GM18520 (cell line): ENCODE results near the gene ZNF23.

Experiments
- ATAC-seq: cut with Tn5 transposase; IDR thresholded peaks from one replicate; pipeline ENCODE4 v1.9.1; 2021; ENCODE audit not compliant: unreplicated experiment

The ZNF23 gene

DNA sequence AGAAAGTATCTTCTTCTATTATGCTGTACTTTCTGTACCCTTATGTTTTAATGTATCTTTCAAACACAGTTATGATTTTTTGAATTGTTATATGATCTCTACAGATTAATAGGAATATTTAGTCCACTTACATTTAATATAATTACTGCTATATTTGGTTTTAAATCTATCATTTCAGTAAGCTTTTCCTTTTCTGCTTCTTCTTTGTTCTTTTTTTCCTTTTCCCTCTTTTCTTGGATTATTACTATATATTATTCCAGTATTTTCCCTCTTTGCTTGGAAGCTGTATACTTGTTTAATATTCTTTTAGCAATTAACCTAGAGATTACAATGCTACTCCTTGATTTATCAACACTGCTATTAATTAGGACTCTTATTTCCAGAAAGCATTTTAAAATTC is 33.7 kb downstream of the ZNF23 start:
- no peak for ATAC-seq

- ATAC-seq: no peak
Measured at GRCh38 chr16:71426880-71427615, 35.0 kb downstream of the ZNF23 start.

DNA sequence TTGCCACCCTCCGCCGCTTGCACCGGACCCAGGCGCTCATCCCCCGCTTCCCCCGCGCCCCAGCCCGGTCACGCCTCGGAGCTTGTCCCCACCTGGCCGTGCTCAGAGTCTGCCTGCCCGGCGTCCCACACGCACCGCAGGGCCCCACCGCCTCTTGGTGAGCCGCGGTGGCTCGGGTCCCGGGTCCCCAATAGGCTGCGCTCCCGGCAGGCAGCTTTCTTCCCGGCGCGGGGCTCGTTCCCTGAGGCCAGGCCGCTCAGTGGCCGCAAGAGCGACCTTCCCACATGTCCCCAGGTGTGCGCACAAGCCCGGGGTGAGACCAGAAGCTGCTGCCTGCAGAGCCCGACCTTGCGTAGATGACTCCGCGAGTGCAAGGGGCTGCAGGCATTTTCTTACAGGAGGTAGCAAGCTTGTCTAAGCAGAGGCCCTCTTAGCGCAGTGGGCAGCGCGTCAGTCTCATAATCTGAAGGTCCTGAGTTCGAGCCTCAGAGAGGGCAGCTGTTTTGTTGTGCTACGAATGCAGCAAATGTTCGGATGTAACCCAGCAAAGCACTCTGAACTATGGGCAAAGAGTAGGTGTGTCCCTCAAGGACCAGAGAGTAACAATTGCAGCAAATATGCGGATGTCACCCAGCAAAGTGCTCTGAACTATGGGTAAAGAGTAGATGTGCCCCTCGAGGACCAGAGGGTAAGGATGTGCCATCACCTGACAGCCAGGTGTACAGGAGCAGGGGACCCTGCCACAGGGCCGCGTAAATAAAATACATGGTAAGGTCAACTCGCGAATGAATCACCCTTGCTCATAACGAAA is 35.8 kb downstream of the ZNF23 start:
- no peak for ATAC-seq

DNA sequence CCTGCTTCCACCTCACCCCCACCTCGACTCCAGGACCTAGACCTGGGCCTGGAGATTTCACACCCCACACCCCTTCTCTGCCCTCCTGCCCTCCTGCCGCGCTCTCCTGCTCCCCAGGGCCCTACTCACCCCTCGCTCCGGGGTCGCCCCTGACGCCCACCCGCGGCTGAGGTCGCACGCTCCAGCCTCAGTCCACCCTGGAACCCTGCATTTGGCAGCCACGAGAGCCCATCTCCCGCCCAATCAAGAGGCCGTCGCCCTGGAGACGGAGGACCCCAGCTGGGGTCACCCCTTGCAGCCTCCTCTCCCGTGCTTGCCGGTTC is 36.3 kb downstream of the ZNF23 start:
- no peak for ATAC-seq

- ATAC-seq: no peak
Measured at GRCh38 chr16:71424626-71425025, 37.4 kb downstream of the ZNF23 start.

DNA sequence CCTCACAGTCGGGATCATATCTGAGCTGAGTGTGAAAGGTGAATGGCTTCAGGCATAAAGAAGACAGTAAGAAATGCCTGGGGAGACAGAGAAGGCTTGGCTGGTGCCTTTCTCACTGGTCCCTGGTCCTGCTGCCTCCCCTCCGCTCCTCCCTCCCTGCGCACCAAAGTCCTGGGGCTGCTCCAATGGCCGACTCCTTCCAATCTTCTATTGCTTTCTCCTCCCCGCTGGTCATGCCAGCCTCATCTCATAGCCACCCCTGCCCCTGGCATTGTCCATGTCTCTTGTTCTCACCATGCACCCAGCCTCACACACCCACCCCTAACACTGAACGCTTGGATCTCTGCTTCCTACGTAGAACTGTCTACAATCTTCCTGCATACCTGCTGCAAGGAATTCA is 38.2 kb downstream of the ZNF23 start:
- no peak for ATAC-seq

- no peak for ATAC-seq
Measured at GRCh38 chr16:71423016-71423415, 39.0 kb downstream of the ZNF23 start.

DNA sequence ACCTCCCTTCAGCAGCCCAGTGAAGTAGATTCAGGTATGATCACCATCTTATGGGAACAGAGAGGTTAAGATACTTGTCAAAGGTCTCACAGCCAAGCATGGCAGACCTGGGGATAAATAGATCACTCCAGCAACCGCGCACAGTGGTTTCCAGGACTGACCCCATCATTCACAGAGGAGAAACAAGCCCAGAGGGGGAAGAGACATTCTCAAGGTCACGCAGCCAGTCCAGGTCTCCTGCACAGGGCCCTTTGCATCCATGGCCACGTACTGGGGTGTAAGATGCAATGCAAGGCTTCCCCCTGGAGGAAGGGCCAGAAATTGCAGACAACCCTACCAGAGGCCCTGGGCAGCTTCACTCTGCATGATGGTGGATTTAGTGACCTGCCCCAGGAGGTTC is 40.1 kb downstream of the ZNF23 start:
- no peak for ATAC-seq

- no peak for ATAC-seq
Measured at GRCh38 chr16:71414038-71414437, 48.0 kb downstream of the ZNF23 start.

DNA sequence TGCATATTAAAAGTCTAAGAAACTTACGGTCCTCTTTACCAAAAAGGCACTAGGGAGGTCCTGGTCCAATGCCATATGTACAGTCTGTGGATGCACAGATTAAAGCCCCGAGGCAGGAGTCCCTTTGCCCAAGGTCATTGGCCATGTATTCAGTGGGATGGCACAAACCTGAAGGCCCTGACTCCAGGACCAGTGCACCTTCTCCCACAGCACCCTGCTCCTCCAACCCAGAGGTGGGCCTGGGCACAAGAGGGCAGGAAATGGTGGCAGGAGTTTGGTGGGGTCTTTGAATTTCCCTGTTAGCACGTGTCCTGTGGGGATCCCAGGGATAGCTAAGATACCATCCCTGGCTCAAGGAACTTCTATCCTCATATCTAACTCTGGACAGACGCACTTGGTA is 48.7 kb downstream of the ZNF23 start:
- no peak for ATAC-seq

DNA sequence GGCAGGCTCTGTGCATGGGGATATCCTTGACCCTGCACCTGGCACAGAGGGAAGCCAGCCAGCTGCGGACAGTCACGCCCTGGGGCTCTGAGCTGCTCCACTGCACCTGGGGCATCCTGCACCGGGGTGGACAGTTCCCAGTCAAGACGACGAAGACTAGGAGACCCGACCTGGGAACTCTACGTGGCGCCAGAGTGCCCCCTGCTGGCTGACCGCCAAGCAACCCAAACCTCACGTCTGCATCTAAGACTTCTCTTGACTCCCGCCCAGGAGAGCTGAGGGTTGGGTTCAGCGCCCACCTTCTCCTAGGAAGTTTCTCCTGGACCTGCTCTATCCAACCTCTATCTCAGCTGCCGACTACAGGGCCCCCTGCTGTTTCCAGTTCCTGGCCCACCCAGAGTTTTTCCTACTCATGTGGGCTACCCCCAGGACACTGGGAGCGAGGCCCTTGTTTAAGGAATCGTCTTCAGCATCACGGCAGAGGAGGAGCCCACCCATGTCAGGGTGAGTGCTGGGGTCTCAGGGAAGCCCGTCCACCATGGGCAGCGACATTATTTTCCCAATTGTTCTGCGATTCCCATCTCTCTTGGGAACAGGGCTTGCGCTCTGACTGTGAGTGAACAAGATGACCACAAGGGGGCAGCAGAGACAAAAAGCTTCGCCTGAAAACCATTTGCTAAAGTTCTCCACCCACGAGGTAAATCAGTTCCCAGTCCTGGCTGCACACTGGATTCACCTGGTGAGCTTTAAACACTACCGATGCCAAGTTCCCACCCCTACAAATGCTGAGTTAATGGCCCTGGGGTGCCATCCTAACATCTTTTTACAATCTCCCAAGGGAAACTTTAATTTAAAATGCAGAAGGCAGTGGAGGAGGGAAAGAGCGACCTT is 49.5 kb downstream of the ZNF23 start:
- ATAC-seq: no peak

- no peak for ATAC-seq
Measured at GRCh38 chr16:71410146-71410545, 51.9 kb downstream of the ZNF23 start.

DNA sequence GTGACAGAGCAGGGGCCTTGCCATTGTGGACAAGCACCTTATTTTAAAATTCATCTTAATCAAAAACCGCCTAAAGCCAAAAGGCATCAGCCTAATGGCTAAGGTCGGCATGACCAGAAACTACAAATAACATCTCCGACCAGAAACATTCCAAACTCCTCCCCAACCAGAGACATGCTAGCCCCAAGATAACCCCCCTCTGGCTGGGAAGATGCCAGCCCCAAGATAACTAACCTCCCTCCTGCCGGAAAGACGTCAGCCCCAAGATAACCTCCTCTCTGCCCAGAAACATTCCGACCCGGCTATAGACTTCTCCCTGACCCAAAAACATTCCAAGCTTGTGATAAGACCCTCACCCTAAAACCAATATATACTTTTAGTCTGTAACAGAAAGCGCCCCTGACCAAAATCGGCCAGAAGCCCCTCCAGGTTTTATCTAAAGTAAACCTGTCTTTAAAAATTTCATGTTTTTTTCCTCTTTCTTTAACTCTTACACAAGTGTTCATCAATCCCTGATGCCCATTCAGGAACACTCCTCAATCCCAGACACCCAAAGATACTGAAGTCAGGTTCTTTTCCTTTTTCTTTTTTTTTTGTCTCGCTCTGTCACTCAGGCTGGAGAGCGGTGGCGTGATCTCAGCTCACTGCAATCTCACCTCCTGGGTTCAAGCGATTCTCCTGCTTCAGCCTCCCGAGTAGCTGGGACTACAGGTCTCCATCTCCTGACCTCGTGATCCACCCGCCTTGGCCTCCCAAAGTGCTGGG is 52.9 kb downstream of the ZNF23 start:
- no peak for ATAC-seq

DNA sequence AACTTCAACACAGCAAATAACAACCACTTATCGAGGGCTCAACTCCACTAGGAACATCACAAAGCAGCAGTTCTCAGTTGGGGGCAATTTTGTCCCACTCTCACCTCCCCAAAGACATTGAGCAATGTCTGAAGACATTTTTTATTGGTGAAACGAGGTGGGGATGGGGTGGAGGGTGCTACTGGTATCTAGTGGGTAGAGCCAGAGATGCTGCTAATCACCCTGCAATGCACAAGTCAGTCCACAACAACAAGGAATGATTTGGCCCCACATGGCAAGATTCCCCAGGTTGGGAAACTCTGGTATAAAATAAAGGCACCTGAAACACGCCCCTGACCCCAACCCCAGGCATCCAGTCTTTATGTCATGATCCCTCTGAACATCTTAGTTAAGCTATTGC is 53.5 kb downstream of the ZNF23 start:
- ATAC-seq: no peak

GRCh38 chr16:71407731-71408130 is 54.3 kb downstream of the ZNF23 start:
- ATAC-seq: no peak

GRCh38 chr16:71406724-71407123 is 55.3 kb downstream of the ZNF23 start:
- no peak for ATAC-seq

GRCh38 chr16:71406316-71406715 is 55.7 kb downstream of the ZNF23 start:
- ATAC-seq: no peak

DNA sequence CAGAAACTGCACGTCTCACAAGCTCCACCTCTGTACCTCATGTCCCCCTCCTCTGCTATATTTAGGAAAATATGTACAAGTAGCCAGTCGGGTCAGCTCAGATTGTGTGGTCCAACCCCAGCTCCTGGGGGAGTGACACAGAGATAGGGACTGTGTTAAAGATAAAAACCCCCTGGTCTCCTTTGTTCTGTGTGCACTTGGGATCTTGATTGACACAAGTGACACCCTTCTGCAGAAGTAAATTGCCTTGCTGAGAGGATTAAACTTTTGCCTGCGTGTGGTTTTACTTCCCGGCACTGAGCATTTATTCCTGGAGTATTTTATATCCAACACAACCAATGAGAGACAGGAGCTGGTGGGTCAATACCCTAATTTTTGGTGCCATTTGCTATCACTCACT is 57.7 kb downstream of the ZNF23 start:
- ATAC-seq: no peak

GRCh38 chr16:71402674-71403073 is 59.4 kb downstream of the ZNF23 start:
- no peak for ATAC-seq

GRCh38 chr16:71402007-71402406 is 60.0 kb downstream of the ZNF23 start:
- no peak for ATAC-seq
